ENCODE data around the gene FIS1. TPM values are rescaled to one million over a fixed set of nuclear protein-coding genes. Genes with fewer than 3 reads are reported as not detected.

The FIS1 gene
- total RNA-seq, 1 experiment from 2014 or later = 114 TPM

DNA sequence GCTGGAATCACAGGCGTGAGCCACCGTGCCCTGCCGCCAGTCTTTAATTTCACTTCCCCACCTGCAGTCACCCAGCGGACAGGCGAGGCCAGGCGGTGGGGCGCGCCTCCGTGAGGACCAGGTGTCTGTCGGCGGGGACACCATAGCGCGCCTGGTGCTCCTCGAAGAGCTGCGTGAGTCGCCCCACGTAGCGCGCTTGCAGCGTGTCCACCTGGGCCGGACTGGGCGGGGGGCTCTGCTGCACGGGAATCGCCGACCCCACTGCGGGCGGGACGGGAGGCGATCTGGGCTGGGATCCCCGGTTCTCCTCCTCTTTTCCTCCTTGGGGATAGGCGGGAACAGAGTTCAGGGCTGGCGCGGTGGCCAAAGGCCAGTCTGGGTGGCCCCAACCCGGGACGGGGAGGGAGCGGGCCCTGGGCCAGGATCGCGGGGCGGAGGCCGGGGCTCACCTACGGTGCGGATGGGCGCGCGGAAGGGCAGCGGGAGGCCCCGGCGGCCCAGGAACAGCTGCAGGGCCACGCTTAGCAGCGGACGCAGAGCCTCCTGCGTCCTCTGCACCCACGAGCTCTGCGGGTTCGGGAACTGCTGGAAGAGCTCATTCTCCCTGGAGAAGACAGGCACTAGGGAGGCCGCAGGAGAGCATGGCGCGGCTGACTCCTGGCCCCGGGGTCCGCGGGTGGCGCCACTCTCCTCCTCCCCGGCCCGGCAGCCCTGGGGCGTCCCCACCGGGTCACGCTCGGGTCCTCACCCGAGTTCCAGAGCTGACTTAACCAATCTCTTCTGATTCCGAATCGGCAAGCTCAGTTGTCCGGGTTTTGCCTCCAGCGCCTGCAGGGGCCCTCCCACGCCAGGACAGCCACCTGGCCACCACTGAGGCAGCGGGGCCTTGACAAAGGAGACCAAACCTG lies 42.9 kb downstream of the FIS1 start:
- H3K36me3 ChIP-seq (ENCODE audit: control insufficient read depth in 1 of 2, insufficient read depth in 2 of 2, low read length in 2 of 2) = no peaks in the 10 kb centered on the region
- CTCF ChIA-PET = interaction anchor here (2.3 kb wide), 1 partner anchor 10 kb away, joined by 13 read pairs; no protein-coding TSS in a partner anchor
- H3K27me3 ChIP-seq (ENCODE audit: insufficient read depth, low read length) = no peaks in the 10 kb centered on the region
- DNase-seq (ENCODE audit: low read depth, low spot score) (no peak), ATAC-seq (no peak)
- no peak overlapping the region for H3K4me3 ChIP-seq (replicated peaks in 1 of 2; ENCODE audit: low read depth in 1 of 2, low read length in 2 of 2)
- H2AFZ ChIP-seq (ENCODE audit: low read depth, low read length, poor library complexity, severe bottlenecking) = no peak overlapping the region
- no peaks in the 10 kb centered on the region for H4K20me1 ChIP-seq (ENCODE audit: insufficient read depth)
- H3K4me1 ChIP-seq (ENCODE audit: control insufficient read depth in 1 of 2, insufficient read depth in 2 of 2, low read length in 2 of 2) = peaks cover 0 to 8% of the 10 kb centered on the region in 2 experiments; a peak in 3 of 4 replicates
- BruUV-seq (replicated peaks) = no TSS peak
- intact Hi-C loops (cut with micrococcal nuclease) = no loop called here
- POLR2A ChIA-PET = no interaction called here
- H3K9me2 ChIP-seq (ENCODE audit: insufficient read depth) = no peaks in the 10 kb centered on the region
- H3K9me3 ChIP-seq (ENCODE audit: control insufficient read depth in 1 of 2, insufficient read depth in 1 of 2, low read depth in 1 of 2, low read length in 2 of 2) = no peaks in the 10 kb centered on the region
- H3K4me2 ChIP-seq (ENCODE audit: low read length) = no peak overlapping the region
- RAD21 ChIA-PET (ENCODE audit: low non-redundant PET in 1 of 2, low total read pairs in 2 of 2, uncharacterized antibody in 2 of 2, unreplicated experiment in 2 of 2) = no interaction called here
- no peak overlapping the region for H3K27ac ChIP-seq (ENCODE audit: low read depth, low read length)
- TF ChIP-seq EZH2 (IDR thresholded peaks at IDR 0.05) (no peak), YY1 (IDR thresholded peaks at IDR 0.05; ENCODE audit: extremely low read depth, insufficient replicate concordance, low read depth, low read length) (no peak), FOSL1 (IDR thresholded peaks at IDR 0.05; ENCODE audit: low read depth) (no peak), JUND (IDR thresholded peaks at IDR 0.05) (no peak), SP1 (IDR thresholded peaks at IDR 0.05; ENCODE audit: low read depth) (no peak), EZH2phosphoT487 (IDR thresholded peaks at IDR 0.05; ENCODE audit: borderline replicate concordance) (no peak), POLR2AphosphoS5 (IDR thresholded peaks at IDR 0.05; ENCODE audit: low read depth, low read length) (no peak), CBX3 (IDR thresholded peaks at IDR 0.05; ENCODE audit: low read depth) (no peak), ZNF274 (IDR thresholded peaks at IDR 0.05; ENCODE audit: low read depth, low read length) (no peak), SIN3A (IDR thresholded peaks at IDR 0.05; ENCODE audit: low read depth) (no peak), ELF1 (IDR thresholded peaks at IDR 0.05; ENCODE audit: borderline replicate concordance, low read depth) (no peak)
- TF ChIP-seq, protein P1, sequence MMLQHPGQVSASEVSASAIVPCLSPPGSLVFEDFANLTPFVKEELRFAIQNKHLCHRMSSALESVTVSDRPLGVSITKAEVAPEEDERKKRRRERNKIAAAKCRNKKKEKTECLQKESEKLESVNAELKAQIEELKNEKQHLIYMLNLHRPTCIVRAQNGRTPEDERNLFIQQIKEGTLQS (IDR thresholded peaks at IDR 0.05) = no peak
- TF ChIP-seq, protein P2, sequence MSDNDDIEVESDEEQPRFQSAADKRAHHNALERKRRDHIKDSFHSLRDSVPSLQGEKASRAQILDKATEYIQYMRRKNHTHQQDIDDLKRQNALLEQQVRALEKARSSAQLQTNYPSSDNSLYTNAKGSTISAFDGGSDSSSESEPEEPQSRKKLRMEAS (IDR thresholded peaks at IDR 0.05) = no peak
- TF ChIP-seq, protein P3, sequence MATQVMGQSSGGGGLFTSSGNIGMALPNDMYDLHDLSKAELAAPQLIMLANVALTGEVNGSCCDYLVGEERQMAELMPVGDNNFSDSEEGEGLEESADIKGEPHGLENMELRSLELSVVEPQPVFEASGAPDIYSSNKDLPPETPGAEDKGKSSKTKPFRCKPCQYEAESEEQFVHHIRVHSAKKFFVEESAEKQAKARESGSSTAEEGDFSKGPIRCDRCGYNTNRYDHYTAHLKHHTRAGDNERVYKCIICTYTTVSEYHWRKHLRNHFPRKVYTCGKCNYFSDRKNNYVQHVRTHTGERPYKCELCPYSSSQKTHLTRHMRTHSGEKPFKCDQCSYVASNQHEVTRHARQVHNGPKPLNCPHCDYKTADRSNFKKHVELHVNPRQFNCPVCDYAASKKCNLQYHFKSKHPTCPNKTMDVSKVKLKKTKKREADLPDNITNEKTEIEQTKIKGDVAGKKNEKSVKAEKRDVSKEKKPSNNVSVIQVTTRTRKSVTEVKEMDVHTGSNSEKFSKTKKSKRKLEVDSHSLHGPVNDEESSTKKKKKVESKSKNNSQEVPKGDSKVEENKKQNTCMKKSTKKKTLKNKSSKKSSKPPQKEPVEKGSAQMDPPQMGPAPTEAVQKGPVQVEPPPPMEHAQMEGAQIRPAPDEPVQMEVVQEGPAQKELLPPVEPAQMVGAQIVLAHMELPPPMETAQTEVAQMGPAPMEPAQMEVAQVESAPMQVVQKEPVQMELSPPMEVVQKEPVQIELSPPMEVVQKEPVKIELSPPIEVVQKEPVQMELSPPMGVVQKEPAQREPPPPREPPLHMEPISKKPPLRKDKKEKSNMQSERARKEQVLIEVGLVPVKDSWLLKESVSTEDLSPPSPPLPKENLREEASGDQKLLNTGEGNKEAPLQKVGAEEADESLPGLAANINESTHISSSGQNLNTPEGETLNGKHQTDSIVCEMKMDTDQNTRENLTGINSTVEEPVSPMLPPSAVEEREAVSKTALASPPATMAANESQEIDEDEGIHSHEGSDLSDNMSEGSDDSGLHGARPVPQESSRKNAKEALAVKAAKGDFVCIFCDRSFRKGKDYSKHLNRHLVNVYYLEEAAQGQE (IDR thresholded peaks at IDR 0.05; ENCODE audit: low read depth) = no peak
- TF ChIP-seq, protein P4, sequence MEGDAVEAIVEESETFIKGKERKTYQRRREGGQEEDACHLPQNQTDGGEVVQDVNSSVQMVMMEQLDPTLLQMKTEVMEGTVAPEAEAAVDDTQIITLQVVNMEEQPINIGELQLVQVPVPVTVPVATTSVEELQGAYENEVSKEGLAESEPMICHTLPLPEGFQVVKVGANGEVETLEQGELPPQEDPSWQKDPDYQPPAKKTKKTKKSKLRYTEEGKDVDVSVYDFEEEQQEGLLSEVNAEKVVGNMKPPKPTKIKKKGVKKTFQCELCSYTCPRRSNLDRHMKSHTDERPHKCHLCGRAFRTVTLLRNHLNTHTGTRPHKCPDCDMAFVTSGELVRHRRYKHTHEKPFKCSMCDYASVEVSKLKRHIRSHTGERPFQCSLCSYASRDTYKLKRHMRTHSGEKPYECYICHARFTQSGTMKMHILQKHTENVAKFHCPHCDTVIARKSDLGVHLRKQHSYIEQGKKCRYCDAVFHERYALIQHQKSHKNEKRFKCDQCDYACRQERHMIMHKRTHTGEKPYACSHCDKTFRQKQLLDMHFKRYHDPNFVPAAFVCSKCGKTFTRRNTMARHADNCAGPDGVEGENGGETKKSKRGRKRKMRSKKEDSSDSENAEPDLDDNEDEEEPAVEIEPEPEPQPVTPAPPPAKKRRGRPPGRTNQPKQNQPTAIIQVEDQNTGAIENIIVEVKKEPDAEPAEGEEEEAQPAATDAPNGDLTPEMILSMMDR (IDR thresholded peaks at IDR 0.05 in 2 of 3, conservative IDR thresholded peaks at IDR 0.05 in 1 of 3; ENCODE audit: borderline replicate concordance in 1 of 3, insufficient read depth in 1 of 3, low read depth in 2 of 3, low read length in 2 of 3) = no peak
- H3K79me2 ChIP-seq (ENCODE audit: insufficient read depth, low read length) = no peaks in the 10 kb centered on the region
- no peak overlapping the region for H3K9ac ChIP-seq (ENCODE audit: low read length)
